ENCODE data around the gene DTYMK. TPM values are rescaled to one million over a fixed set of nuclear protein-coding genes. Genes with fewer than 3 reads are reported as not detected.
A peak's percentile ranks its signal among the peaks of the same experiment; 100 is the strongest.

DTYMK gene
- total RNA-seq, 4 donors from 2014 or later, result 14.2 to 23.9 (median 19.2) TPM

DNA sequence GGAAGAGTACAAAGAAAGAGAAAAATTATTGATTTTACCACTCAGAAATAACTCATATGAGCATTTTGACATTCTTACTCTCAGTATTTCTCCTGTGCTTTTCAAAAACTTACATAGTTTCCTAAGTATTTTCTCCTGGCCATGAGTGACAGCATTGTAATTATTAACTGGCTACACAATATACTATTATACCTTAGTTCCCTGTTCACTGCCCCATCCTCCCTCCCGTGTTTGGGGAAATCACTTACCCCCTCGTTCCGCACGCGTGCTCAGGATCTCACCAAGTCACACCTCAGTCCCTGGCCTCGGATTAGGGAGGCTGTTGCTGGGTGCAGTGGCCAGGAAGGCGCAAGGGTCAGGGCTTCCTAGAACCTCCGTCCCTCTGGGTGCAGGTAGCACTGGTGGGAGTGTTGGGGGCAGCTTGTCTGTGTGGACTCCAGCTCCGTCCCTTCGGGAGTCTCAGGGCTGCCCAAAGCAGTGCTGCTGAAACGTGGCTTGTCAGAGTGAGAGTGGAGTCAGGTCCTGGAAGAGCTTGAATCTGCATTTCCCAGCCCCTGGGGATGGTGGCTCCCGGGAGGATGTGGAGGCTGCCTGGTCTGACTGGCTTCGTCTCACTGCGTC lies 25.9 kb downstream of the DTYMK start:
- H3K36me3 ChIP-seq, result peaks cover 0 to 62% (median 0%) of the 10 kb centered on the region in 3 donors
- no peak overlapping the region for H3K4me3 ChIP-seq
- DNase-seq, result no peak
- no peak for TF ChIP-seq POLR2A (IDR thresholded peaks at IDR 0.05)
- TF ChIP-seq, protein P1, sequence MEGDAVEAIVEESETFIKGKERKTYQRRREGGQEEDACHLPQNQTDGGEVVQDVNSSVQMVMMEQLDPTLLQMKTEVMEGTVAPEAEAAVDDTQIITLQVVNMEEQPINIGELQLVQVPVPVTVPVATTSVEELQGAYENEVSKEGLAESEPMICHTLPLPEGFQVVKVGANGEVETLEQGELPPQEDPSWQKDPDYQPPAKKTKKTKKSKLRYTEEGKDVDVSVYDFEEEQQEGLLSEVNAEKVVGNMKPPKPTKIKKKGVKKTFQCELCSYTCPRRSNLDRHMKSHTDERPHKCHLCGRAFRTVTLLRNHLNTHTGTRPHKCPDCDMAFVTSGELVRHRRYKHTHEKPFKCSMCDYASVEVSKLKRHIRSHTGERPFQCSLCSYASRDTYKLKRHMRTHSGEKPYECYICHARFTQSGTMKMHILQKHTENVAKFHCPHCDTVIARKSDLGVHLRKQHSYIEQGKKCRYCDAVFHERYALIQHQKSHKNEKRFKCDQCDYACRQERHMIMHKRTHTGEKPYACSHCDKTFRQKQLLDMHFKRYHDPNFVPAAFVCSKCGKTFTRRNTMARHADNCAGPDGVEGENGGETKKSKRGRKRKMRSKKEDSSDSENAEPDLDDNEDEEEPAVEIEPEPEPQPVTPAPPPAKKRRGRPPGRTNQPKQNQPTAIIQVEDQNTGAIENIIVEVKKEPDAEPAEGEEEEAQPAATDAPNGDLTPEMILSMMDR (IDR thresholded peaks at IDR 0.05), result no peak
- no peak overlapping the region for H3K27ac ChIP-seq
- H3K9me3 ChIP-seq, result no peaks in the 10 kb centered on the region
- no peaks in the 10 kb centered on the region for H3K27me3 ChIP-seq
- H3K4me1 ChIP-seq, result no peaks in the 10 kb centered on the region

DNA sequence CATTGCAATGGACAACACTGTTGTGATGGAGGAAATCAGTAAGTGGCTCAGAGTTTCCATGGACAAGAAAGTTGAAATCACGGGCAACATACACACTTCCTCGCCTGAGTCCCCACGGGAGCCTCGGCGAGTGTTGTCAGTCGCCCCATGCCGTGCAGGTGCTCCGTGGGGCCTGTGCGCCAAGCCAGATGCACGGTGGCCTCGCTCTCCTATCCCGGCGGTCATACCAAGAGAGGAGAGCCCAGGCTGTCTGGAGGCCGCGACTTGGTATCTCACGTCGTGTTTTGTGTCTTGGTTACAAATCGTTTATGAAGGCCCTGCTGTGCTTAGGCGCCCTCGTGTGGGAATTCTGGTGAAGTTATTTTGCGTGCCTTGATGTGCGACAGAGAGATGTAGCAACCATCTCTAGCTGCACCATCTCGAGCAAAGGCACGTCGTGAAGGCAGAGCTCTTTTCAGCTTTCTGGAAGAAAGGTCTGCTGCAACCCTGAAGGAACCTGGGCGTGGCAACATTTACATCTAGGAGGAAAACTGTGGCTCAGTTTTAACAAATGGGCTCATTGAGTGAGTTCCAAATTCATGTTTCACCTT lies 27.4 kb downstream of the DTYMK start:
- peak in 2 of 3 donors; percentile 28 to 71 for DNase-seq
- Histone ChIP-seq H3K9me3 (no peaks in the 10 kb centered on the region), H3K4me1 (no peaks in the 10 kb centered on the region), H3K27ac (no peak overlapping the region), H3K4me3 (no peak overlapping the region), H3K36me3 (peaks cover 0 to 76% (median 0%) of the 10 kb centered on the region in 3 donors), H3K27me3 (no peaks in the 10 kb centered on the region)
- TF ChIP-seq POLR2A (IDR thresholded peaks at IDR 0.05), result no peak
- TF ChIP-seq, protein P1 (IDR thresholded peaks at IDR 0.05), result peak in 5 of 6 experiments; percentile 6 to 61 (median 53)

DNA sequence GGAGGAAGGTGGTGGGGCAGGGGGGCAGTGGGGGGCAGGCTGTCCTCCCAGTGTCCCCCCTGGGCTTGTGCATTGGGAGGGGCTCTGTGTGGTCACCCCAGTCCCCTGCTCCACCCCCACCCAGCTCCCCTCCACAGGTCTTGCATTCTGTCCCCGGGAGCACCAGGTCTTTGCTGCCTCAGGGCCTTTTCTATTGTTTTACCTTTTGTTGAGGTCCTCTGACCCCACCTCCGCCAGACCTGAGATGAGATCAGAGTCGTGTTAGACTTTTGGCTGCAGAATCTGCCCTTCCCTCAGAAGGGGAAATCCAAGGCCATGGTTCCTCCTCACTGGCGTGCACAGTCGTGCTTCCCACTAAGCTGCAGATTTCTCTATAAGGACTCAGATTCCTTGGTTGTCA lies 28.3 kb downstream of the DTYMK start:
- Histone ChIP-seq H3K9me3 (no peaks in the 10 kb centered on the region), H3K36me3 (peaks cover 0 to 84% (median 0%) of the 10 kb centered on the region in 3 donors), H3K27me3 (no peaks in the 10 kb centered on the region), H3K4me3 (no peak overlapping the region), H3K27ac (no peak overlapping the region), H3K4me1 (no peaks in the 10 kb centered on the region)
- no peak for TF ChIP-seq POLR2A (IDR thresholded peaks at IDR 0.05)
- TF ChIP-seq, protein P1 (IDR thresholded peaks at IDR 0.05), result no peak
- no peak for DNase-seq

DNA sequence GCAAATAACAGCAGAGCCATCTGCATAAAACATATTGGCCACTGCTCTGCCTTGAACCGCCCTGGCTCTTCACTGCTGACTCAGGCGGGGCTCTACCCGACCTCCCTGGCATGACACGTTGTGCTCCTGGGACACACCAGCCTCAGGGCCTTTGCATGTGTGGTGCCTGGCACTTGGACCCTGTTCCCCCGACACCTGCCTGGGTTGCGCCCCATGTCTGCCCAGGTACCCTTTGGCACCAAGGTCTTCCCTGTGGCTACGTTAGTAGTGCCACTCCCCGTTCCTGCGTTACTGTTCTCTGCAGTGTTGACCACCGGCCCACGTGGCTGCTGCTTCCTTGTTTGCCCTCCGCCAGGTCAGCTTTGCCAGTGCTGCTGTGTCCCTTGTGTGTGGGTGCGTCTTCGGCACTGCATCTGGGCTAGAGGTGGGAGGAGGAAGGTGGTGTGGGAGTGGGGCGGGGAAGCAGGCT lies 28.8 kb downstream of the DTYMK start:
- DNase-seq, result no peak
- Histone ChIP-seq H3K4me1 (no peaks in the 10 kb centered on the region), H3K36me3 (peaks cover 0 to 87% (median 0%) of the 10 kb centered on the region in 3 donors), H3K27ac (no peak overlapping the region), H3K4me3 (no peak overlapping the region), H3K9me3 (no peaks in the 10 kb centered on the region), H3K27me3 (no peaks in the 10 kb centered on the region)
- TF ChIP-seq POLR2A (IDR thresholded peaks at IDR 0.05), result no peak
- TF ChIP-seq, protein P1 (IDR thresholded peaks at IDR 0.05), result no peak

DNA sequence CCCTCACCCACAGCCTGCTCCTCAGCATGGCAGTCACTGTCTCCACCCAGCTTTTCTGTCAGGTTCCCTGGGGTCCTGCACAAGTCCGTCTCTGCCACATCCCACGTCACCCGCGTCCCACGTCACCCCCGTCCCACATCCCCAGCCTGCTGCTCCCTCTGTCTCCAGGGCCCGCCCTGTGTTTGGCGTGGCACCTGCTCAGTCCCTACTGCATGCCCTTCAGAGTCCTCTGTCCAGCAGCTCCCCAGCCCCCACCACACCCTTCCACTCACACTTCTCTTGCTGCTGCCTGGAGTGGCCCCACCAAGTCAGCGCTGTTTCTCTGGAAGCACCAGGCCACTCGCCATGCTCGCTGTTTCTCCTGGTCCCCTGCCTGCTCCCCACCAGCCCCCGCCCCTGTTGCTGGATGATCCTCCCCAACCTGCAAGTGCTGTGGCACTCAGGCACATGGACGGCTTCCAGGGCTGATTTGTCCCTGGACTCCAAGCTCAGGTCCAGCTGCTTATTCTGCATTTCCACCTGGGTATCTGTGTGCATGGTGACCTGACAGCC lies 30.3 kb downstream of the DTYMK start:
- no peaks in the 10 kb centered on the region for H3K27me3 ChIP-seq
- no peak for DNase-seq
- H3K36me3 ChIP-seq, result peaks cover 0 to 97% (median 0%) of the 10 kb centered on the region in 3 donors
- TF ChIP-seq POLR2A (IDR thresholded peaks at IDR 0.05), result no peak
- TF ChIP-seq, protein P1 (IDR thresholded peaks at IDR 0.05), result no peak
- H3K27ac ChIP-seq, result no peak overlapping the region
- no peaks in the 10 kb centered on the region for H3K4me1 ChIP-seq
- H3K4me3 ChIP-seq, result no peak overlapping the region
- no peaks in the 10 kb centered on the region for H3K9me3 ChIP-seq
